GM12801 (cell line): ENCODE measurements around the gene MPHOSPH8.

Experiments
- CTCF ChIP-seq: IDR thresholded peaks from one replicate; pipeline ENCODE4 v1.5.1; 2011; ENCODE audit warnings: control low read depth; ENCODE audit not compliant: insufficient read length; ENCODE audit errors: extremely low read depth

Gene MPHOSPH8

GRCh38 chr13:19596086-19596485, 37.4 kb upstream of the MPHOSPH8 start:
- TF ChIP-seq CTCF = no peak

GRCh38 chr13:19596960-19597361, 36.5 kb upstream of the MPHOSPH8 start:
- no peak for TF ChIP-seq CTCF

- TF ChIP-seq CTCF = no peak
These were observed 35.9 kb upstream of the MPHOSPH8 start for GRCh38 chr13:19597523-19597922.

GRCh38 chr13:19601749-19602725, 31.4 kb upstream of the MPHOSPH8 start:
- TF ChIP-seq CTCF = no peak

GRCh38 chr13:19604306-19604705, 29.2 kb upstream of the MPHOSPH8 start:
- TF ChIP-seq CTCF = no peak

GRCh38 chr13:19605161-19605955, 28.1 kb upstream of the MPHOSPH8 start:
- TF ChIP-seq CTCF = no peak

GRCh38 chr13:19606152-19606551, 27.3 kb upstream of the MPHOSPH8 start:
- no peak for TF ChIP-seq CTCF
